ENCODE measurements around the gene IGF2R.

Gene IGF2R

GRCh38 chr6:160146454-160147145, 177.7 kb downstream of the IGF2R start:
- DNase-seq = no peak
- TF ChIP-seq GATA1 (IDR thresholded peaks at IDR 0.05; ENCODE audit: low read depth, low read length) (no peak), POLR2A (IDR thresholded peaks at IDR 0.05; ENCODE audit: low read length) (no peak)

DNA sequence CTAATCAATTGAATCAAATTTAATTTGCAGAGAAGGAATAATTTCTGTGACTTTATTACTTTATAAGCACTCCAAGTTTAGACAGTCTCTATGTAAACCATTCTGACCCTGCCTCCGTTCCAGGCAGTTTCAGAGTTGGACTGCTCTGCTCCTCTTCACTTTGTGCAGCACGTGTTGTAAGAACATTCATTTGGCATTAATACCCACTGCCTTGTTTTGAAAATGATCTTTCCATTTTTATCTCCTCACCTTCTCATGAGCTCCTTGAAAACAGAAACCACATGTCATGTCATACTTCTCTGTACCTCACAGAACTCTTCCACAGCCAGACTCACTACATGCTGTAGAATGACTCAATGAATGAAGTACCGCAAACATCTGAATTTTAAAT, 178.3 kb downstream of the IGF2R start:
- DNase-seq = no peak
- no peak for TF ChIP-seq POLR2A (IDR thresholded peaks at IDR 0.05; ENCODE audit: low read length)
- no peak for TF ChIP-seq GATA1 (IDR thresholded peaks at IDR 0.05; ENCODE audit: low read depth, low read length)

DNA sequence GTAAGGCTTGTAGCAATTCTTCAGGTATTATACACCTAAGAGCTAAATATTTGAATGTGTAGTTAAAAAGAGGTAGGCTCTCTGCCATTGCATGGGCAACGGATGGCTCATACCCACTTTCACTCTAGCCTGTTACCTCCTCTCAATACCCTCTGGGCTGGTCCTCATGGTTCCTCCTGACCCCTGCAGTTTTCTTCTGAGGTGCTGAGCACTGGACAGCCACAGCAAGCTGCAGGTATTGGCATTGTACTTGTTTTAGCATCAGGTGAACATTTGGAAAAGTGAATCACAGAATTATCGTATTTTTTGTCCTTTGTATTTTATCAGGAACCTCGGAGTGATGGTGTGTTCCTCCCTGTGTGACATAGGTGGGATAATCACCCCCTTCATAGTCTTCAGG, 185.6 kb downstream of the IGF2R start:
- DNase-seq = no peak
- TF ChIP-seq GATA1 (IDR thresholded peaks at IDR 0.05; ENCODE audit: low read depth, low read length) (no peak), POLR2A (IDR thresholded peaks at IDR 0.05; ENCODE audit: low read length) (no peak)

GRCh38 chr6:160156842-160157241, 188.0 kb downstream of the IGF2R start:
- DNase-seq = no peak
- TF ChIP-seq POLR2A (IDR thresholded peaks at IDR 0.05; ENCODE audit: low read length) (no peak), GATA1 (IDR thresholded peaks at IDR 0.05; ENCODE audit: low read depth, low read length) (no peak)

GRCh38 chr6:160160450-160160849, 191.6 kb downstream of the IGF2R start:
- TF ChIP-seq POLR2A (IDR thresholded peaks at IDR 0.05; ENCODE audit: low read length) (no peak), GATA1 (IDR thresholded peaks at IDR 0.05; ENCODE audit: low read depth, low read length) (no peak)
- DNase-seq = no peak
